NT2/D1 (cell line): Measurements from ENCODE around the gene TP53I13.

Experiments used
- SUZ12 ChIP-seq: IDR thresholded peaks from 2 replicates; pipeline ENCODE4 v1.6.1; 2011; ENCODE audit not compliant: insufficient read length, insufficient read depth; ENCODE audit errors: extremely low read depth
- YY1 ChIP-seq: IDR thresholded peaks from 2 replicates; pipeline ENCODE4 v1.6.1; 2011; ENCODE audit not compliant: insufficient read length, insufficient read depth
- ZNF274 ChIP-seq: IDR thresholded peaks from 2 replicates; pipeline ENCODE4 v1.6.1; 2011; ENCODE audit warnings: mild to moderate bottlenecking, low read depth, low read length

DNA sequence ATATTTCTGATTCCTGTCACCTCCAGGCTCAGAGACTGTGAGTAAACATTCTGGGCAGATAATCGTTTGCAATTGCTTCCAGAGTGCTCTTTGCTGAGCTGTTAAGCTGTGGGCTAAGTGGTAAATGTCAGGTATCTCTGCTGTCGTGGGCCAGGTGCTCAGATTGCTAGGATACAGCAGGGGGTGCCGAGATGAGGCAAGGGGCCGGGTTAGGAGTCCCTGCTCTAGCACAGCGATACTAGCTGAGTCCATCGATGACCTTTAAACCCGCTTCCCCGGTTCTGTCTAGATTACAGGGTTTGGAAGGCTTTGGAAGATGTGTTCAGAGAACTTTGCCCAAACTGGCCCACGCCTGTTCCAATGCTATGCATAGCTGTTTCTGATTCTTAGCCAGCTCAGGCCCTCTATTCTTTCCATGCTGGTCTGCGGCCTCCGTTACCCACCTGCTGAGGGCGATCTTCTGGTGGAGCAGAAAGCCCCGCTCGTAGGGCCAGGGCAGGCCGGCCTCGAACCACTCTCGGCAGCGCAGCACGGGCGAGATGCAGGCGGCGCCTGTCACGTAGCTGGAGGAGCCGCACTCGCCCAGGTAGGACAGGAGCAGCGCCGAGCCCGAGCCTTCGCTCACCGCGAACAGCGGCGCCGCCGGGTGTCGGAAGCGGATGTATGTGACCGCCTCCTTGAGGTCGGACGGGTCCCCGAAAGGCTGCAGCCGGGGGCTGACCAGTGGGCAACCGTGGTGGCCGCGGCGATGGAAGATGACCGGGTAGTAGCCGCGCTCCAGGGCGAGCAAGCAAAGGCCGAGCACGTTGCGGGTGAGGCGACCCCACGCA lies 2.6 kb upstream of the TP53I13 start:
- TF ChIP-seq YY1 (no peak), SUZ12 (no peak), ZNF274 (no peak)
